HL-60 (cell line): ENCODE results near the gene COL1A2.

Experiments
- GABPA ChIP-seq: IDR thresholded peaks from 2 replicates; pipeline ENCODE4 v1.6.1; 2012; ENCODE audit warnings: low read depth
- POLR2AphosphoS5 ChIP-seq: IDR thresholded peaks from 2 replicates; pipeline ENCODE4 v1.6.1; 2012; ENCODE audit warnings: low read depth
- SPI1 ChIP-seq: IDR thresholded peaks from 2 replicates; pipeline ENCODE4 v1.6.1; 2012; ENCODE audit warnings: low read depth, mild to moderate bottlenecking, borderline replicate concordance
- TF ChIP-seq, protein P1 (sequence below): IDR thresholded peaks from one replicate; pipeline ENCODE4 v1.5.1; 2011; ENCODE audit warnings: low read length, control low read depth, inconsistent platforms; ENCODE audit not compliant: insufficient read depth
- TF ChIP-seq, protein P2 (sequence below): IDR thresholded peaks from 2 replicates; pipeline ENCODE4 v1.6.1; 2012; ENCODE audit warnings: low read depth; ENCODE audit not compliant: insufficient replicate concordance

GRCh38 chr7:94366163-94366562 is 28.5 kb upstream of the COL1A2 start:
- TF ChIP-seq, protein P1, sequence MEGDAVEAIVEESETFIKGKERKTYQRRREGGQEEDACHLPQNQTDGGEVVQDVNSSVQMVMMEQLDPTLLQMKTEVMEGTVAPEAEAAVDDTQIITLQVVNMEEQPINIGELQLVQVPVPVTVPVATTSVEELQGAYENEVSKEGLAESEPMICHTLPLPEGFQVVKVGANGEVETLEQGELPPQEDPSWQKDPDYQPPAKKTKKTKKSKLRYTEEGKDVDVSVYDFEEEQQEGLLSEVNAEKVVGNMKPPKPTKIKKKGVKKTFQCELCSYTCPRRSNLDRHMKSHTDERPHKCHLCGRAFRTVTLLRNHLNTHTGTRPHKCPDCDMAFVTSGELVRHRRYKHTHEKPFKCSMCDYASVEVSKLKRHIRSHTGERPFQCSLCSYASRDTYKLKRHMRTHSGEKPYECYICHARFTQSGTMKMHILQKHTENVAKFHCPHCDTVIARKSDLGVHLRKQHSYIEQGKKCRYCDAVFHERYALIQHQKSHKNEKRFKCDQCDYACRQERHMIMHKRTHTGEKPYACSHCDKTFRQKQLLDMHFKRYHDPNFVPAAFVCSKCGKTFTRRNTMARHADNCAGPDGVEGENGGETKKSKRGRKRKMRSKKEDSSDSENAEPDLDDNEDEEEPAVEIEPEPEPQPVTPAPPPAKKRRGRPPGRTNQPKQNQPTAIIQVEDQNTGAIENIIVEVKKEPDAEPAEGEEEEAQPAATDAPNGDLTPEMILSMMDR, result no peak
- TF ChIP-seq, protein P2, sequence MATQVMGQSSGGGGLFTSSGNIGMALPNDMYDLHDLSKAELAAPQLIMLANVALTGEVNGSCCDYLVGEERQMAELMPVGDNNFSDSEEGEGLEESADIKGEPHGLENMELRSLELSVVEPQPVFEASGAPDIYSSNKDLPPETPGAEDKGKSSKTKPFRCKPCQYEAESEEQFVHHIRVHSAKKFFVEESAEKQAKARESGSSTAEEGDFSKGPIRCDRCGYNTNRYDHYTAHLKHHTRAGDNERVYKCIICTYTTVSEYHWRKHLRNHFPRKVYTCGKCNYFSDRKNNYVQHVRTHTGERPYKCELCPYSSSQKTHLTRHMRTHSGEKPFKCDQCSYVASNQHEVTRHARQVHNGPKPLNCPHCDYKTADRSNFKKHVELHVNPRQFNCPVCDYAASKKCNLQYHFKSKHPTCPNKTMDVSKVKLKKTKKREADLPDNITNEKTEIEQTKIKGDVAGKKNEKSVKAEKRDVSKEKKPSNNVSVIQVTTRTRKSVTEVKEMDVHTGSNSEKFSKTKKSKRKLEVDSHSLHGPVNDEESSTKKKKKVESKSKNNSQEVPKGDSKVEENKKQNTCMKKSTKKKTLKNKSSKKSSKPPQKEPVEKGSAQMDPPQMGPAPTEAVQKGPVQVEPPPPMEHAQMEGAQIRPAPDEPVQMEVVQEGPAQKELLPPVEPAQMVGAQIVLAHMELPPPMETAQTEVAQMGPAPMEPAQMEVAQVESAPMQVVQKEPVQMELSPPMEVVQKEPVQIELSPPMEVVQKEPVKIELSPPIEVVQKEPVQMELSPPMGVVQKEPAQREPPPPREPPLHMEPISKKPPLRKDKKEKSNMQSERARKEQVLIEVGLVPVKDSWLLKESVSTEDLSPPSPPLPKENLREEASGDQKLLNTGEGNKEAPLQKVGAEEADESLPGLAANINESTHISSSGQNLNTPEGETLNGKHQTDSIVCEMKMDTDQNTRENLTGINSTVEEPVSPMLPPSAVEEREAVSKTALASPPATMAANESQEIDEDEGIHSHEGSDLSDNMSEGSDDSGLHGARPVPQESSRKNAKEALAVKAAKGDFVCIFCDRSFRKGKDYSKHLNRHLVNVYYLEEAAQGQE, result no peak
- TF ChIP-seq SPI1 (no peak), POLR2AphosphoS5 (no peak), GABPA (no peak)
